ENCODE results near the gene TAF1D. TPM values are rescaled to one million over a fixed set of nuclear protein-coding genes. Genes with fewer than 3 reads are reported as not detected.

The TAF1D gene
- total RNA-seq, 3 donors from 2014 or later (not counting 1 experiment from before 2014, with no cell fraction given) = 76.3 to 110 (median 109) TPM

- intact Hi-C loops (cut with micrococcal nuclease) = no loop called here
- Mint-ChIP-seq H3K36me3 (peaks cover 21% of the 10 kb centered on the region), H3K27me3 (ENCODE audit: low read depth in 2 of 2) (no peaks in the 10 kb centered on the region), H3K9me3 (no peaks in the 10 kb centered on the region), H3K27ac (peak overlapping the region; percentile 99 to 100), H3K4me1 (peaks cover 69 to 74% of the 10 kb centered on the region in 2 donors), H3K4me3 (peak overlapping the region; percentile 98)
- Histone ChIP-seq H3K27me3 (ENCODE audit: control insufficient read depth, insufficient read depth, low read length) (no peaks in the 10 kb centered on the region), H3K9me3 (ENCODE audit: control insufficient read depth, insufficient read depth, low read length) (no peaks in the 10 kb centered on the region), H3K4me1 (ENCODE audit: control insufficient read depth, insufficient read depth, low read length) (peaks cover 23% of the 10 kb centered on the region), H3K4me3 (ENCODE audit: low read length) (no peak overlapping the region), H3K36me3 (ENCODE audit: control insufficient read depth, insufficient read depth, low read length) (peaks cover 61% of the 10 kb centered on the region), H3K27ac (ENCODE audit: low read length) (no peak overlapping the region)
- TF ChIP-seq, protein P1, sequence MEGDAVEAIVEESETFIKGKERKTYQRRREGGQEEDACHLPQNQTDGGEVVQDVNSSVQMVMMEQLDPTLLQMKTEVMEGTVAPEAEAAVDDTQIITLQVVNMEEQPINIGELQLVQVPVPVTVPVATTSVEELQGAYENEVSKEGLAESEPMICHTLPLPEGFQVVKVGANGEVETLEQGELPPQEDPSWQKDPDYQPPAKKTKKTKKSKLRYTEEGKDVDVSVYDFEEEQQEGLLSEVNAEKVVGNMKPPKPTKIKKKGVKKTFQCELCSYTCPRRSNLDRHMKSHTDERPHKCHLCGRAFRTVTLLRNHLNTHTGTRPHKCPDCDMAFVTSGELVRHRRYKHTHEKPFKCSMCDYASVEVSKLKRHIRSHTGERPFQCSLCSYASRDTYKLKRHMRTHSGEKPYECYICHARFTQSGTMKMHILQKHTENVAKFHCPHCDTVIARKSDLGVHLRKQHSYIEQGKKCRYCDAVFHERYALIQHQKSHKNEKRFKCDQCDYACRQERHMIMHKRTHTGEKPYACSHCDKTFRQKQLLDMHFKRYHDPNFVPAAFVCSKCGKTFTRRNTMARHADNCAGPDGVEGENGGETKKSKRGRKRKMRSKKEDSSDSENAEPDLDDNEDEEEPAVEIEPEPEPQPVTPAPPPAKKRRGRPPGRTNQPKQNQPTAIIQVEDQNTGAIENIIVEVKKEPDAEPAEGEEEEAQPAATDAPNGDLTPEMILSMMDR (IDR thresholded peaks at IDR 0.05) = no peak
- DNase-seq (peak in 1 of 2 donors; percentile 21), ATAC-seq (no peak)
- 64% methylated on average over 4 of the region's 6 CpGs for WGBS (ENCODE audit: insufficient coverage)
These were observed 2.6 kb downstream of the TAF1D start for GRCh38 chr11:93738647-93739081.

GRCh38 chr11:93737904-93738612 lies 3.2 kb downstream of the TAF1D start:
- peaks cover 23% of the 10 kb centered on the region for H3K4me1 ChIP-seq (ENCODE audit: control insufficient read depth, insufficient read depth, low read length)

DNA sequence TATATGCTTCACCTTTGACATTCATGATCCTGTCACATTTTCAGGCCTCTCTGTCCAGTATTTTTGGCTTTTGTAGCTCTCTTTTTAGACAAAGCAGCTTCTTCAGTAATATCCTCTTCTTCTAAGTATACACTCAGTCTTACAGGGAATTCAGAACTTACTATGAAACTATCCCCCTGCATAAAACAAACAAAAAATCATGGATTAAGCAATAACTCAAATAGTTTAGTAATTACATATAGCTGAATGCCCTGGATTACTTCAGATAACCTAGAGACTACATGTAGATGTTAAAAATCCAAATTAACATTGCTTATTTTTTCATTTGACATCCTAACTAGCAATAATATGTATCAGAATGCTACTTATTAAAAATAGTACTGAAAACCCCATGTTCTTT lies 5.2 kb downstream of the TAF1D start:
- Mint-ChIP-seq H3K27ac (peak overlapping the region; percentile 17 to 99), H3K9me3 (no peaks in the 10 kb centered on the region), H3K27me3 (ENCODE audit: low read depth in 2 of 2) (no peaks in the 10 kb centered on the region), H3K4me1 (peaks cover 52 to 63% of the 10 kb centered on the region in 2 donors), H3K4me3 (no peak overlapping the region), H3K36me3 (peaks cover 21% of the 10 kb centered on the region)
- ATAC-seq = no peak
- H3K36me3 ChIP-seq (ENCODE audit: control insufficient read depth, insufficient read depth, low read length) = peaks cover 83% of the 10 kb centered on the region
- peaks cover 14% of the 10 kb centered on the region for H3K4me1 ChIP-seq (ENCODE audit: control insufficient read depth, insufficient read depth, low read length)
- intact Hi-C loops (cut with micrococcal nuclease) = no loop called here
- no peaks in the 10 kb centered on the region for H3K27me3 ChIP-seq (ENCODE audit: control insufficient read depth, insufficient read depth, low read length)
- no peak overlapping the region for H3K4me3 ChIP-seq (ENCODE audit: low read length)
- TF ChIP-seq, protein P1 (IDR thresholded peaks at IDR 0.05) = no peak
- no peak overlapping the region for H3K27ac ChIP-seq (ENCODE audit: low read length)
- DNase-seq = no peak
- H3K9me3 ChIP-seq (ENCODE audit: control insufficient read depth, insufficient read depth, low read length) = no peaks in the 10 kb centered on the region

More at GRCh38 chr11:93737904-93738612, 3.2 kb downstream of the TAF1D start:
- TF ChIP-seq, protein P1 (IDR thresholded peaks at IDR 0.05) = no peak
- H3K4me3 ChIP-seq (ENCODE audit: low read length) = no peak overlapping the region
- no peak overlapping the region for H3K27ac ChIP-seq (ENCODE audit: low read length)
- H3K36me3 Mint-ChIP-seq = peaks cover 21% of the 10 kb centered on the region
- DNase-seq (peak in 1 of 2 donors; percentile 33), ATAC-seq (no peak)
- H3K27me3 ChIP-seq (ENCODE audit: control insufficient read depth, insufficient read depth, low read length) = no peaks in the 10 kb centered on the region
- no peaks in the 10 kb centered on the region for H3K9me3 Mint-ChIP-seq
- no peaks in the 10 kb centered on the region for H3K9me3 ChIP-seq (ENCODE audit: control insufficient read depth, insufficient read depth, low read length)
- H3K4me1 Mint-ChIP-seq = peaks cover 65 to 74% of the 10 kb centered on the region in 2 donors
- peak overlapping the region; percentile 98 for H3K4me3 Mint-ChIP-seq
- WGBS (ENCODE audit: insufficient coverage) = 49% methylated on average over 4 of the region's 6 CpGs
- H3K36me3 ChIP-seq (ENCODE audit: control insufficient read depth, insufficient read depth, low read length) = peaks cover 64% of the 10 kb centered on the region
- H3K27ac Mint-ChIP-seq = peak overlapping the region; percentile 99 to 100
- intact Hi-C loops (cut with micrococcal nuclease) = no loop called here
- H3K27me3 Mint-ChIP-seq (ENCODE audit: low read depth in 2 of 2) = no peaks in the 10 kb centered on the region

Measured in natural killer cell (primary cell).